Mammary epithelial cell (primary cell): Measurements from ENCODE around the gene PKD1L1.

Experiments used
- EZH2 ChIP-seq: IDR thresholded peaks from 2 replicates; pipeline ENCODE4 v1.6.1; 2012; ENCODE audit warnings: low read length, inconsistent platforms, borderline replicate concordance
- TF ChIP-seq, protein P1 (sequence below), 2 donors: IDR thresholded peaks in 1 of 2; conservative IDR thresholded peaks in 1 of 2; 2 replicates each; pipeline ENCODE4 v1.5.1; 2011 to 2012; ENCODE audit warnings: inconsistent platforms in 2 of 2, low read length in 2 of 2, mild to moderate bottlenecking in 2 of 2, control low read depth in 1 of 2, low read depth in 1 of 2; ENCODE audit not compliant: insufficient read depth in 1 of 2; ENCODE audit errors: extremely low read depth in 1 of 2

DNA sequence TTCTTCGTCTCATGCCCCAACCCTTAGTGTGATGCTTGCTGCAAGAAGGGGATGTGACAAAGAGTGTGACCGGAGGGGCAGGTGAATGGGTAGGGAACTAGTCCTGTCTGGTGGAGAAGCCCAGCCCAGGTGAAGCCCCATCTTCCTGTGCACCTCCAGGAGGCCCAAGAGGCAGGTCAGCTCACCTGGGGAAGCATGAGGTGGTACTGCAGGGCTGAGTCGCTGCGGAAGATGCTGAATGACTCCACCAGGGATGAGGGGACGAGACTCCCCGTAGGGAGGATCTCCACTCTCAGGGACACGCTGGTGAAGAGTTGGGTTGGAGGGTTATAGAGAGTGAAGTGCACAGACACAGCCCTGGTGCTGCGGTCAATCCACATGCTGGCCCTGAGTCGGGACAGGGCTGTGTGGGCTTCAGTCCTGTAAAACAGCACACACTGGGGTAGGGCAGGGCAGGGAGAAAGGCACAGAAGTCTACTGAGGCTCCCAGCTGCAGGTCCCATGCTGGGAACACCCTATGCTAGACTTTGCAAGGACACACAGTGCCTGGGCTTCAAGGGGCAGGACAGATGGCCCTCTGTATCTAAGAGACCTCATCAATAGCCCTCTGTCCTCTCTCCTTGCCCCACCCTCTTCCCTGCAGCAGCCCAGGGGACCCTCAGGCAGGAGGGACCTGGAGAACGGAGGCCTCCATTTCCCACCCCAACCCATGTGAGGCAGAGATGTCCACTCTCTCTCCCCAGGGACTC is 136.5 kb downstream of the PKD1L1 start:
- TF ChIP-seq, protein P1, sequence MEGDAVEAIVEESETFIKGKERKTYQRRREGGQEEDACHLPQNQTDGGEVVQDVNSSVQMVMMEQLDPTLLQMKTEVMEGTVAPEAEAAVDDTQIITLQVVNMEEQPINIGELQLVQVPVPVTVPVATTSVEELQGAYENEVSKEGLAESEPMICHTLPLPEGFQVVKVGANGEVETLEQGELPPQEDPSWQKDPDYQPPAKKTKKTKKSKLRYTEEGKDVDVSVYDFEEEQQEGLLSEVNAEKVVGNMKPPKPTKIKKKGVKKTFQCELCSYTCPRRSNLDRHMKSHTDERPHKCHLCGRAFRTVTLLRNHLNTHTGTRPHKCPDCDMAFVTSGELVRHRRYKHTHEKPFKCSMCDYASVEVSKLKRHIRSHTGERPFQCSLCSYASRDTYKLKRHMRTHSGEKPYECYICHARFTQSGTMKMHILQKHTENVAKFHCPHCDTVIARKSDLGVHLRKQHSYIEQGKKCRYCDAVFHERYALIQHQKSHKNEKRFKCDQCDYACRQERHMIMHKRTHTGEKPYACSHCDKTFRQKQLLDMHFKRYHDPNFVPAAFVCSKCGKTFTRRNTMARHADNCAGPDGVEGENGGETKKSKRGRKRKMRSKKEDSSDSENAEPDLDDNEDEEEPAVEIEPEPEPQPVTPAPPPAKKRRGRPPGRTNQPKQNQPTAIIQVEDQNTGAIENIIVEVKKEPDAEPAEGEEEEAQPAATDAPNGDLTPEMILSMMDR (conservative IDR thresholded peaks at IDR 0.05 in 1 of 2, IDR thresholded peaks at IDR 0.05 in 1 of 2; ENCODE audit: extremely low read depth in 1 of 2, insufficient read depth in 1 of 2, low read depth in 1 of 2, low read length in 2 of 2), result no peak
- TF ChIP-seq EZH2, result no peak
